Hematopoietic multipotent progenitor cell treated with erythropoietin and hydrocortisone succinate and interleukin-3 and kit ligand, for 15 days (in vitro differentiated cells): Measurements from ENCODE around the gene OR2T3.
"Not testable (repeated sequence)": the region's sequence is repeated elsewhere in the genome, so short reads cannot be mapped to it uniquely, and the experiment has no call there.

Experiments used
- DNase-seq: peaks from one replicate; pipeline ENCODE4 v3.0.0-alpha.2; 2015; ENCODE audit warnings: low spot score

OR2T3 gene

GRCh38 chr1:248472111-248472510 is 1.0 kb upstream of the OR2T3 start:
- DNase-seq, result not testable (repeated sequence)

GRCh38 chr1:248475660-248476059 is 2.5 kb downstream of the OR2T3 start:
- not testable (repeated sequence) for DNase-seq

DNA sequence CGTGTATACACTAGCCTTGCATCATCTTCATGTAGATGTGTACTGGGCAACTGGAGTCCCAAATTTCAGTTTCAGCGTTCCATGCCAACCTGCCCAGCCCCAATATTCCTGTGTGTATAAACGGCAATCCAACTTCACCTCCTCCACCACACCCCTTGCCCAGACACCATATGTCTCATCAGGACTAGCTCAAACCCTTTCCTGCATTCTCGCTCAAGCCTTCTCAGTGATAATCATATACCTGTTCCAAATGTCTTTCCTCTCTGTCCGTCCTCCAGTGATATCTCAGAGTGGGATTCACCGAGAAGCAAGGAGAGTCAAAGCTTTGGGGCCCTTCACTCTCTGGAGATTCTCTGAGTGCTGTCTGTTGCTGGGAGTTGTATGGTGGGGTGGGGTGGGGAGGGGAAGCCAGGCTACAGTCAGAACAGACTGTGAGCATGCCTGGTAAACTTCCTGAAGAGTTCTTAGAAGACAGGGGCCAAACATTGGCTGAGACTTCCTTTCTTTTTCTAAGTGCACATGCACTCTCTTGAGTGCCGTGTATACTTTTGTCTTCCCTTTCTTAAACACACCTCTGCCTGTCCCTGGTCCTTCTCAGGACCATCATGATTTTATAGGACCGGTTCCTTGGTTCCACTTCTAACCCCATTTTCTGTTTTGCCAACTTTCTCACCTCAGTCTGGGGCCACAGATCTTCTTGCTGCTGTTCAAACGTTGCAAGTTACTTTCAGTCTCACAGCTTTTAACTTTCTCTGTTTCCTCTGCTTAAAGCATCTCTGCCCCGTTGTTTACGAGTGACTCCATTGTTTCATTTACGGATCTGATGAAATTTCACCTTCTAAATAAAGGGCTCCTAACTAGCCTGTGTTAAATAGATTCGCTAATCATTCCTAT is 8.8 kb downstream of the OR2T3 start:
- DNase-seq, result not testable (repeated sequence)

DNA sequence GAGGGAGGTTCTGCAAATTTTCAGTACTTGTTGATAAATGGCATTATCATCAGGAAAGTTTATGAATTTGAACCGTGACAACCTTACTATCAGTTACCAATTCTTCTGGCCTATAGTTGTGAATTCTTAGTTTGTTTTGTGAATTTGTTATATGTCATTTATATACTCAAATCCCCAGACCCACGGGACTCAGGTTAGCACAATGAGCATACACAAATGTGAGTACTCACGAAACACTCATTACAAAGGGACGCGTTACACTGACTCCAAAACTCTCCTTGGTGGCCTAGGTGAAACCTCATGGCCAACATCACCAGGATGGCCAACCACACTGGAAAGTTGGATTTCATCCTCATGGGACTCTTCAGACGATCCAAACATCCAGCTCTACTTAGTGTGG is 15.1 kb downstream of the OR2T3 start, which contains the start of gene OR2T5:
Gene OR2T5, plus strand, starts transcription at position 301 of the 400 bp plus-strand sequence. Its CDS starts 0 bp downstream, at position 301.
- not testable (repeated sequence) for DNase-seq

GRCh38 chr1:248496661-248497060 is 23.5 kb downstream of the OR2T3 start:
- DNase-seq, result not testable (repeated sequence)

- not testable (repeated sequence) for DNase-seq
Measured at GRCh38 chr1:248500305-248501035, 27.3 kb downstream of the OR2T3 start.

DNA sequence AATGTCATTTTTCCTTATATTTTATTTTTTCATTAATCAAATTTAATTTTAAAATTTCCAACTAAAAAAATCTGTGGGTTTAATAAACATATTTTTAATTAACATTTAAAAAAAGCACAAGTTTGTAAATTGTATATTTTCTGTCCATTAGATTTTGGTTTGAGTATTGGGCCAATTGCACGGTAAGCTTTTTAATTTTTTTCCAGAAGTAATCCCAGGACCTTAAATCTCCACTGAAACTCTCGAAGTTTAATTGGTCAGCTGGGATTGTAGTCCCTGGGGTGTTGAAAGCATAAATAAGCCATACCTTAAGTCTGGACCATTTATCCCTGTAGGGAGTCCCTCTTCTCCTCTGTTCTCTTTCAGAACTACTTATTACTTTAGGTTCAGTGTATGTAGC is 34.6 kb downstream of the OR2T3 start, which contains the start of gene OR2G6:
Gene OR2G6, plus strand, starts transcription at position 301 of the 400 bp plus-strand sequence. CDS start 13,574 bp downstream, outside the sequence.
- DNase-seq, result not testable (repeated sequence)

- not testable (repeated sequence) for DNase-seq
Measured at GRCh38 chr1:248510217-248510616, 37.1 kb downstream of the OR2T3 start.

- DNase-seq, result no peak
Measured at GRCh38 chr1:248521856-248522255, 48.7 kb downstream of the OR2T3 start.
